HFFc6 (cell line): Measurements from ENCODE around the gene ATP11A. TPM values are rescaled to one million over a fixed set of nuclear protein-coding genes. Genes with fewer than 3 reads are reported as not detected.

Experiments
- DNase-seq: peaks from one replicate; pipeline ENCODE4 v3.0.0-alpha.2; 2018
- H3K27ac Mint-ChIP-seq: 2 replicates; pipeline ENCODE4 v1.8.0; 2020; ENCODE audit warnings: mild to moderate bottlenecking, mixed read lengths
- H3K27me3 Mint-ChIP-seq: 2 replicates; pipeline ENCODE4 v1.8.0; 2021; ENCODE audit warnings: mild to moderate bottlenecking, moderate library complexity, mixed read lengths; ENCODE audit not compliant: insufficient read depth
- H3K36me3 Mint-ChIP-seq: 2 replicates; pipeline ENCODE4 v1.8.0; 2021; ENCODE audit warnings: low read depth, mixed read lengths
- H3K4me1 Mint-ChIP-seq: 2 replicates; pipeline ENCODE4 v1.8.0; 2020; ENCODE audit warnings: low read depth, mixed read lengths
- H3K4me3 Mint-ChIP-seq: 2 replicates; pipeline ENCODE4 v1.8.0; 2020; ENCODE audit warnings: mild to moderate bottlenecking, moderate library complexity, mixed read lengths
- H3K9me3 Mint-ChIP-seq: 2 replicates; pipeline ENCODE4 v1.8.0; 2020; ENCODE audit warnings: mild to moderate bottlenecking, mixed read lengths
- total RNA-seq, 6 experiments: library from RNA; stranded (reverse); fragmentation: NEBNext Ultra II Directional; extraction: Animal tissue kit (Norgen Biotek cat#: 25700); gene quantifications; 2 replicates in 1 of 6; 3 replicates in 5 of 6; pipeline ENCODE4 v1.2.3, GENCODE V29; 2021
- TF ChIP-seq, protein P1 (sequence below): fragments of 200-600 bp; sonication (generic); IDR thresholded peaks from 2 replicates; pipeline ENCODE4 v1.5.0; 2021; ENCODE audit warnings: antibody characterized with exemption, mild to moderate bottlenecking

ATP11A gene
- total RNA-seq, 6 experiments from 2014 or later = 4.3 to 29.9 (median 6.5) TPM

- no peaks in the 10 kb centered on the region for H3K9me3 Mint-ChIP-seq
- peak; percentile 31 for DNase-seq
- H3K27ac Mint-ChIP-seq = no peak overlapping the region; the same call in 1 of the 2 replicates
- TF ChIP-seq, protein P1, sequence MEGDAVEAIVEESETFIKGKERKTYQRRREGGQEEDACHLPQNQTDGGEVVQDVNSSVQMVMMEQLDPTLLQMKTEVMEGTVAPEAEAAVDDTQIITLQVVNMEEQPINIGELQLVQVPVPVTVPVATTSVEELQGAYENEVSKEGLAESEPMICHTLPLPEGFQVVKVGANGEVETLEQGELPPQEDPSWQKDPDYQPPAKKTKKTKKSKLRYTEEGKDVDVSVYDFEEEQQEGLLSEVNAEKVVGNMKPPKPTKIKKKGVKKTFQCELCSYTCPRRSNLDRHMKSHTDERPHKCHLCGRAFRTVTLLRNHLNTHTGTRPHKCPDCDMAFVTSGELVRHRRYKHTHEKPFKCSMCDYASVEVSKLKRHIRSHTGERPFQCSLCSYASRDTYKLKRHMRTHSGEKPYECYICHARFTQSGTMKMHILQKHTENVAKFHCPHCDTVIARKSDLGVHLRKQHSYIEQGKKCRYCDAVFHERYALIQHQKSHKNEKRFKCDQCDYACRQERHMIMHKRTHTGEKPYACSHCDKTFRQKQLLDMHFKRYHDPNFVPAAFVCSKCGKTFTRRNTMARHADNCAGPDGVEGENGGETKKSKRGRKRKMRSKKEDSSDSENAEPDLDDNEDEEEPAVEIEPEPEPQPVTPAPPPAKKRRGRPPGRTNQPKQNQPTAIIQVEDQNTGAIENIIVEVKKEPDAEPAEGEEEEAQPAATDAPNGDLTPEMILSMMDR = no peak
- H3K4me3 Mint-ChIP-seq = no peak overlapping the region
- H3K27me3 Mint-ChIP-seq = peaks cover 3% of the 10 kb centered on the region; the same call in 1 of the 2 replicates
- H3K4me1 Mint-ChIP-seq = peaks cover 30% of the 10 kb centered on the region
- no peaks in the 10 kb centered on the region; the same call in 1 of the 2 replicates for H3K36me3 Mint-ChIP-seq
These were observed 35.6 kb downstream of the ATP11A start for GRCh38 chr13:112725346-112726015.

DNA sequence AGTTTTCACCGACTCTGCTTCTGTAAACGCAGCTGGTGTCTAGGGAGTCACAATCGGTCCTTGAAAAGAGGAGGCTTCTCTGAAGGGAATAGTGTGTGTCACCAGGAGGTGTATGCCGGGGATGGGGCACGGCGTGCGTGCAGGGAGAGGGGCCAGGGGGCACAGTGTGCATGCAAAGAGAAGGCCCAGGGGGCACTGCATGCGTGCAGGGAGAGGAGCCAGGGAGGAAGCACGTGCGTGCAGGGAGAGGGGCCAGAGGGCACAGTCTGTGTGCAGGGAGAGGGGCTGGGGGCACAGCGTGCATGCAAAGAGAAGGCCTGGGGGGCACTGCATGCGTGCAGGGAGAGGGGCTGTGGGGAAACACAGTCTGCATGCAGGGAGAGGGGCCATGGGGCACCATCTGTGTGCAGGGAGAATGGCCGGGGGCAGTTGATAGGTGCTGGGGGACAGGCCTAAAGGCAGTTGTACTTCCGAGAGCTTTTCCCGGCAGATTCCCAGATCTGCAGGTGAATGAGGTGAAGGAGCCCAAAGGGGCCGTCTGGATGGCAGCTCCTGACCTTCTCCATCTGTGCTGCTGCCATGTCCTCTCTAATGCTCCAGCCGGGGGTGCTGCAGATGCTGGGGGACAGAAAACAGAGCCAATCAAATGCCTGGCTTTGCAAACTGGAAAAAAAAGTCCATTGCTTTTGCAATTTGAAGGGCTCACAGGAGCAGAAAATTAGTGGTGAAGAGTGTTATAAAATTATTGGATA, 36.4 kb downstream of the ATP11A start:
- Mint-ChIP-seq H3K4me1 (peaks cover 30% of the 10 kb centered on the region), H3K9me3 (no peaks in the 10 kb centered on the region), H3K27ac (no peak overlapping the region), H3K4me3 (no peak overlapping the region), H3K27me3 (peaks cover 3% of the 10 kb centered on the region; the same call in 1 of the 2 replicates), H3K36me3 (no peaks in the 10 kb centered on the region; the same call in 1 of the 2 replicates)
- TF ChIP-seq, protein P1 = no peak
- no peak for DNase-seq

- TF ChIP-seq, protein P1 = no peak
- Mint-ChIP-seq H3K4me3 (no peak overlapping the region), H3K36me3 (no peaks in the 10 kb centered on the region; the same call in 1 of the 2 replicates), H3K27ac (no peak overlapping the region), H3K27me3 (peaks cover 2% of the 10 kb centered on the region; the same call in 1 of the 2 replicates), H3K9me3 (no peaks in the 10 kb centered on the region; the same call in 1 of the 2 replicates), H3K4me1 (peaks cover 20% of the 10 kb centered on the region)
- DNase-seq = no peak
These were observed 37.7 kb downstream of the ATP11A start for GRCh38 chr13:112727581-112727980.

- DNase-seq = no peak
- no peak overlapping the region for H3K27ac Mint-ChIP-seq
- no peaks in the 10 kb centered on the region; the same call in 1 of the 2 replicates for H3K9me3 Mint-ChIP-seq
- H3K27me3 Mint-ChIP-seq = peaks cover 1% of the 10 kb centered on the region
- H3K4me3 Mint-ChIP-seq = no peak overlapping the region
- TF ChIP-seq, protein P1 = no peak
- no peaks in the 10 kb centered on the region; the same call in 1 of the 2 replicates for H3K36me3 Mint-ChIP-seq
- peaks cover 13% of the 10 kb centered on the region; the same call in 1 of the 2 replicates for H3K4me1 Mint-ChIP-seq
These were observed 38.7 kb downstream of the ATP11A start for GRCh38 chr13:112728375-112729126.

- Mint-ChIP-seq H3K27ac (no peak overlapping the region), H3K36me3 (no peaks in the 10 kb centered on the region; the same call in 1 of the 2 replicates), H3K27me3 (peaks cover 1% of the 10 kb centered on the region), H3K4me3 (no peak overlapping the region), H3K9me3 (no peaks in the 10 kb centered on the region; the same call in 1 of the 2 replicates), H3K4me1 (peaks cover 16% of the 10 kb centered on the region; the same call in 1 of the 2 replicates)
- no peak for DNase-seq
- TF ChIP-seq, protein P1 = no peak
These were observed 39.6 kb downstream of the ATP11A start for GRCh38 chr13:112729408-112729807.
